OCI-LY7 (cell line): ENCODE results near the gene ITGB3. TPM values are rescaled to one million over a fixed set of nuclear protein-coding genes. Genes with fewer than 3 reads are reported as not detected.
"Not testable (repeated sequence)": the region's sequence is repeated elsewhere in the genome, so short reads cannot be mapped to it uniquely, and the experiment has no call there.

Experiments
- BruUV-seq: library from RNA; stranded (reverse); fragments of 400-500 nt; replicated peaks from 2 replicates; lab custom pipeline; 2021; lab: Mats Ljungman, UMichigan
- CTCF ChIA-PET: fragments of 300-600 bp; sonication (Branson Sonifier 250); formaldehyde crosslinking; loops from one replicate; lab custom pipeline; 2022; ENCODE audit warnings: antibody characterized with exemption; ENCODE audit not compliant: unreplicated experiment; lab: Charles Lee
- POLR2A ChIA-PET: fragments of 300-600 bp; sonication (Branson Sonifier 250); formaldehyde crosslinking; loops from one replicate; lab custom pipeline; 2022; ENCODE audit warnings: antibody characterized with exemption; lab: Charles Lee
- DNase-seq: peaks from one replicate; pipeline ENCODE4 v3.0.0-alpha.2; 2015; ENCODE audit warnings: low spot score
- H2AFZ ChIP-seq: fragments of 200-600 bp; sonication (generic), shearing (Covaris generic); 2 replicates; pipeline ENCODE4 v1.6.1; 2014; ENCODE audit warnings: mild to moderate bottlenecking, antibody characterized with exemption, low read length, moderate library complexity
- H3K27ac ChIP-seq: fragments of 200-600 bp; sonication (generic); 2 replicates; pipeline ENCODE4 v1.5.1; 2014; ENCODE audit warnings: mixed run types, low read depth, mild to moderate bottlenecking, moderate library complexity, low read length, inconsistent platforms; ENCODE audit not compliant: poor library complexity, severe bottlenecking
- H3K36me3 ChIP-seq: fragments of 200-600 bp; sonication (generic); 2 replicates; pipeline ENCODE4 v1.6.1; 2014; ENCODE audit warnings: mild to moderate bottlenecking, antibody characterized with exemption, low read length, moderate library complexity, mixed read lengths; ENCODE audit not compliant: insufficient read depth
- H3K4me1 ChIP-seq: fragments of 200-600 bp; sonication (generic); 2 replicates; pipeline ENCODE4 v1.5.1; 2014; ENCODE audit warnings: mild to moderate bottlenecking, low read length; ENCODE audit not compliant: insufficient read depth, poor library complexity, severe bottlenecking
- H3K4me2 ChIP-seq: fragments of 200-600 bp; sonication (generic); 2 replicates; pipeline ENCODE4 v1.6.1; 2014; ENCODE audit warnings: mild to moderate bottlenecking, low read length
- H3K4me3 ChIP-seq: fragments of 200-600 bp; sonication (generic); 2 replicates; pipeline ENCODE4 v1.5.1; 2014; ENCODE audit warnings: mild to moderate bottlenecking, low read depth, low read length; ENCODE audit not compliant: poor library complexity, severe bottlenecking
- H3K79me2 ChIP-seq: fragments of 200-600 bp; sonication (generic); 2 replicates; pipeline ENCODE4 v1.6.1; 2016; ENCODE audit warnings: low read depth, mild to moderate bottlenecking, low read length, moderate library complexity, mixed read lengths; ENCODE audit not compliant: insufficient read depth
- H3K9me2 ChIP-seq: fragments of 200-600 bp; sonication (generic); 2 replicates; pipeline ENCODE4 v1.6.1; 2016; ENCODE audit warnings: mild to moderate bottlenecking, low read length, mixed read lengths; ENCODE audit not compliant: insufficient read depth
- H3K9me3 ChIP-seq: fragments of 200-600 bp; sonication (generic); 2 replicates; pipeline ENCODE4 v1.6.1; 2014; ENCODE audit warnings: mild to moderate bottlenecking, mixed run types, low read length, mixed read lengths
- H4K20me1 ChIP-seq: fragments of 200-600 bp; sonication (generic); 2 replicates; pipeline ENCODE4 v1.6.1; 2014; ENCODE audit warnings: mild to moderate bottlenecking, antibody characterized with exemption, low read length, moderate library complexity, mixed read lengths; ENCODE audit not compliant: insufficient read depth
- EZH2phosphoT487 ChIP-seq: fragments of 200-600 bp; sonication (generic); IDR thresholded peaks from 2 replicates; pipeline ENCODE4 v1.6.1; 2018; ENCODE audit warnings: low read depth, borderline replicate concordance, mild to moderate bottlenecking, mixed run types, antibody characterized with exemption, low read length, moderate library complexity, mixed read lengths
- intact Hi-C: fragments of 100-400 bp; cut with micrococcal nuclease; formaldehyde crosslinking; loops from one replicate; pipeline ENCODE4 v1.10.0; 2022; ENCODE audit not compliant: unreplicated experiment
- total RNA-seq, 2 experiments: library from RNA; depleted of rRNA in 1 of 2; stranded (reverse); fragments of >200 nt in 1 of 2; shearing (Covaris generic) in 1 of 2; gene quantifications; 2 replicates each; pipeline ENCODE4 v1.2.3, GENCODE V29; 2014 to 2022
- TF ChIP-seq, protein P1 (sequence below): fragments of 200-600 bp; sonication (generic); conservative IDR thresholded peaks from 2 replicates; pipeline ENCODE4 v1.5.1; 2014; ENCODE audit warnings: mild to moderate bottlenecking, antibody characterized with exemption, low read length, moderate library complexity, mixed read lengths

ITGB3 gene
- total RNA-seq, 2 experiments from 2014 or later, result not detected

DNA sequence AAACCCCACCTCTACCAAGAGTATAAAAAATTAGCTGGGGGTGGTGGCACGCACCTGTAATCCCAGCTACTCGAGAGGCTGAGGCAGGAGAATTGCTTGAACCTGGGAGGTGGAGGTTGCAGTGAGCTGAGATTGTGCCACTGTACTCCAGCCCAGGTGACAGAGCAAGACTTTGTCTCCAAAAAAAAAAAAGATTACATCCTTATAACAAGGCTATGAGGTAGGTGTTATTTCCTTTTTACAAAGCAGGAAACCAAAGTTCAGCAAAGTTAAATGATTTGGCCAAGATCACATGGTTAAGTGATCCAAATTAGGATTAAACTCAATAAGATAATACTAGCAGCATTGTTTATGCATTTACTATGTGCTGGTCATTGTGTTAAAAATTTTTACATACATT lies 36.3 kb upstream of the ITGB3 start:
- H3K79me2 ChIP-seq, H4K20me1 ChIP-seq, H3K27ac ChIP-seq, H3K4me3 ChIP-seq, H3K9me3 ChIP-seq, intact Hi-C loops, H3K4me2 ChIP-seq, H3K9me2 ChIP-seq, CTCF ChIA-PET, H3K36me3 ChIP-seq, H2AFZ ChIP-seq, DNase-seq, BruUV-seq: not testable (repeated sequence)
- peaks cover 35% of the 10 kb centered on the region for H3K4me1 ChIP-seq
- POLR2A ChIA-PET, result interaction anchor here (0.6 to 0.8 kb wide), 2 partner anchors 10 to 130 kb away, joined by 3 read pairs; no protein-coding TSS in a partner anchor

DNA sequence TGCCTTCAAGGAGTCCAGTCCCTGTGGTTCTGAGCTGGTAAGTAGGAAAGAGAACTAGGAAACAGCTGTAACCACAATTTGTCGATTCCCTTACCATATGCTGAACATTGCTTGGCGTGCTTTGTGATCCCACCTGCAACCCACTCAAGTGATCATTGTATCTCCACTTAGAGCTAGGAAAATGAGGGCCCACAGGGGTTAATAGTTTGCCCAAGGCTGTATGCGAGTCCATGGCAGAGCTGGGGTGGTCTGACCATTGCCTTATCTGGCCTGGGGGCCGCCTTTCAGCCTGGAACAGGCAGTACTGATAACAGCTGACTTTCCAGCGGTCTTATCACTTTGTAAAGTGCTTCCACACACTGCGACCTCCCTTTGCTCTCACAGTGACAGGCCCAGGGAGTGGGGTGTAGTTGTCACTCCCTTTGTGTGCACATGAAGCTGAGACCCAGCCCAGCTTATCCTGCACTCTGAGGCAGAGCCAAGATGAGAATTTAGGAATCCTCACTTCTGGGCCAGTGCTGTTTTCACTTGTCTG lies 34.7 kb upstream of the ITGB3 start:
- Histone ChIP-seq H3K4me1 (peaks cover 26% of the 10 kb centered on the region), H3K4me3 (no peak overlapping the region), H3K27ac (no peak overlapping the region), H3K4me2 (peak overlapping the region; percentile 60), H3K9me3 (peaks cover 7% of the 10 kb centered on the region; the same call in 1 of the 2 replicates), H2AFZ (peak overlapping the region; percentile 64; the same call in 1 of the 2 replicates), H3K79me2 (no peaks in the 10 kb centered on the region), H4K20me1 (no peaks in the 10 kb centered on the region), H3K9me2 (no peaks in the 10 kb centered on the region), H3K36me3 (no peaks in the 10 kb centered on the region; the same call in 1 of the 2 replicates)
- ChIA-PET CTCF (no interaction called here), POLR2A (interaction anchor here (1.6 kb wide), 1 partner anchor 13 kb away, joined by 6 read pairs; no protein-coding TSS in a partner anchor)
- intact Hi-C loops, result no loop called here
- TF ChIP-seq, protein P1, sequence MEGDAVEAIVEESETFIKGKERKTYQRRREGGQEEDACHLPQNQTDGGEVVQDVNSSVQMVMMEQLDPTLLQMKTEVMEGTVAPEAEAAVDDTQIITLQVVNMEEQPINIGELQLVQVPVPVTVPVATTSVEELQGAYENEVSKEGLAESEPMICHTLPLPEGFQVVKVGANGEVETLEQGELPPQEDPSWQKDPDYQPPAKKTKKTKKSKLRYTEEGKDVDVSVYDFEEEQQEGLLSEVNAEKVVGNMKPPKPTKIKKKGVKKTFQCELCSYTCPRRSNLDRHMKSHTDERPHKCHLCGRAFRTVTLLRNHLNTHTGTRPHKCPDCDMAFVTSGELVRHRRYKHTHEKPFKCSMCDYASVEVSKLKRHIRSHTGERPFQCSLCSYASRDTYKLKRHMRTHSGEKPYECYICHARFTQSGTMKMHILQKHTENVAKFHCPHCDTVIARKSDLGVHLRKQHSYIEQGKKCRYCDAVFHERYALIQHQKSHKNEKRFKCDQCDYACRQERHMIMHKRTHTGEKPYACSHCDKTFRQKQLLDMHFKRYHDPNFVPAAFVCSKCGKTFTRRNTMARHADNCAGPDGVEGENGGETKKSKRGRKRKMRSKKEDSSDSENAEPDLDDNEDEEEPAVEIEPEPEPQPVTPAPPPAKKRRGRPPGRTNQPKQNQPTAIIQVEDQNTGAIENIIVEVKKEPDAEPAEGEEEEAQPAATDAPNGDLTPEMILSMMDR, result no peak
- BruUV-seq, result no TSS peak
- DNase-seq, result peak; percentile 53

DNA sequence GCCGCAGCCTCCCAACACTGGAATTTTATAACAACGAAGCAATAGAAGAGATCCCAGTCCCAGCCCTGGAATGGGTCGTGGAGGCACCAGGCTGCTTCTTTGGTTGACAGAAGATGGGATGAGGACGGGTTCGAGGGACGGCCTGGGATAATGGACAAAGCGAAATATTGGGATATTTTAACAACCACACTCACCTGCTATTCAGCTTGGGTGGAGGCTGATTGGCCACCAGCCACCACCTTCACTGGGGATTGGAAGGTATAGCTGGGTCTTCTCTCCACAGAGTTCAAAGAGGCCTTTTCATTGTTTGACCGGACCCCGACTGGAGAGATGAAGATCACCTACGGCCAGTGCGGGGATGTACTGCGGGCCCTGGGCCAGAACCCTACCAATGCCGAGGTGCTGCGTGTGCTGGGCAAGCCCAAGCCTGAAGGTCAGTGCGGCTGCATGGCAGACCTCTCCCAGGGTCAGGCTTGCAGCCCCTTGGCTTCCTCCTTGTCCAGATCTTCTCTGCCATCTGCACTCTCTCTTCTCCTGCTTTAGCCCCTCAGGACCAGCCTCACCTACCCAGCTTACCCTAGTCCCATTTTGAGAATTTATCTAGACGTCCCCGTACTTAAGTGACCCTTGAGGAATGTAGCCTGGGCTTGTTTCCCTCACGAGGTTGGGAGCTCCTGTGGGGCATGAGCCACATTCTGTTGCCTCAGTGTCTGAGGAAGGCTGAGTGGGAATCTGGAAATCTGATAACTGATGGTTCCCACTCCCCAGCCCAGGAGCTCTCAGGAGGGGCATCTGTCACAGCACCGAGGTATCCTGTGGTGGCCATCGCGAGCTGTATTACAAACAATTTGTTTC lies 33.8 kb upstream of the ITGB3 start:
- H3K9me3 ChIP-seq, result peaks cover 8% of the 10 kb centered on the region; the same call in 1 of the 2 replicates
- no peaks in the 10 kb centered on the region for H4K20me1 ChIP-seq
- H3K4me1 ChIP-seq, result peaks cover 26% of the 10 kb centered on the region
- ChIA-PET POLR2A (interaction anchor here (1.1 to 1.6 kb wide), 2 partner anchors 11 to 14 kb away, joined by 5 to 6 read pairs; no protein-coding TSS in a partner anchor), CTCF (no interaction called here)
- H3K9me2 ChIP-seq, result no peaks in the 10 kb centered on the region
- TF ChIP-seq, protein P1, result no peak
- no peak for TF ChIP-seq EZH2phosphoT487
- H3K79me2 ChIP-seq, result no peaks in the 10 kb centered on the region
- intact Hi-C loops, result loop anchor here (10.0 kb wide), 1 partner anchor 275 kb away; no protein-coding TSS in a partner anchor
- H3K27ac ChIP-seq, result no peak overlapping the region
- H2AFZ ChIP-seq, result no peak overlapping the region
- no TSS peak for BruUV-seq
- DNase-seq, result no peak
- no peak overlapping the region; the same call in 1 of the 2 replicates for H3K4me2 ChIP-seq
- H3K36me3 ChIP-seq, result no peaks in the 10 kb centered on the region; the same call in 1 of the 2 replicates
- no peak overlapping the region for H3K4me3 ChIP-seq
